ENCODE results near the gene HID1.

The HID1 gene

DNA sequence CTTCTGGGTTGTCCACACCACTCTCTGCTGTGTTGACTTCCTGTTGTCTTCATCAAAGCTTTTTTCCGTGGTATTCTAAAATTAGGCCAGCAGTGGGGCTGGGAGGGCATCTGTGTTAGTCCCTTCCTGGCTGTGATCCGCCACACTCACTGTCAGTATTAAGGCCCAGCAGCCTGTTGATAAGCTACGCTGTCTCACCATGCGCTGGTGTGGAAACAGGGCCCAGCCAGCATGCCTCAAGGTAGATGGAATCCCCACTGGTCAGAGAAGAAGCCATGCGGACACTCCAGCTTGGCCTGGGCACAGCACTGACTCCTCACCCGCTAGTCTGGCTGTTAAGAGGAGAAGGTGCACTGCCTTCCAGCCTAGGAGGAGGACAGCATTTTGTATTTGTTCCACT, 26.2 kb upstream of the HID1 start:
- ATAC-seq, result no peak
- TF ChIP-seq OSR1 (CRISPR knock-in tag; IDR thresholded peaks at IDR 0.05) (no peak), SNAI2 (CRISPR knock-in tag; IDR thresholded peaks at IDR 0.05) (no peak), ZFP30 (CRISPR knock-in tag; IDR thresholded peaks at IDR 0.05) (no peak), TCF4 (CRISPR knock-in tag; IDR thresholded peaks at IDR 0.05; ENCODE audit: borderline replicate concordance) (no peak), ESRRG (CRISPR knock-in tag; IDR thresholded peaks at IDR 0.05) (no peak), ZFP3 (CRISPR knock-in tag; IDR thresholded peaks at IDR 0.05) (no peak), ZNF70 (CRISPR knock-in tag; IDR thresholded peaks at IDR 0.05) (no peak), GLIS3 (CRISPR knock-in tag; IDR thresholded peaks at IDR 0.05) (no peak), ISL1 (CRISPR knock-in tag; IDR thresholded peaks at IDR 0.05) (no peak), ARNTL (CRISPR knock-in tag; IDR thresholded peaks at IDR 0.05; ENCODE audit: borderline replicate concordance, low read depth) (no peak), ZC3H10 (CRISPR knock-in tag; IDR thresholded peaks at IDR 0.05) (no peak), ZNF8 (CRISPR knock-in tag; IDR thresholded peaks at IDR 0.05) (no peak)
- TF ChIP-seq, protein P1, sequence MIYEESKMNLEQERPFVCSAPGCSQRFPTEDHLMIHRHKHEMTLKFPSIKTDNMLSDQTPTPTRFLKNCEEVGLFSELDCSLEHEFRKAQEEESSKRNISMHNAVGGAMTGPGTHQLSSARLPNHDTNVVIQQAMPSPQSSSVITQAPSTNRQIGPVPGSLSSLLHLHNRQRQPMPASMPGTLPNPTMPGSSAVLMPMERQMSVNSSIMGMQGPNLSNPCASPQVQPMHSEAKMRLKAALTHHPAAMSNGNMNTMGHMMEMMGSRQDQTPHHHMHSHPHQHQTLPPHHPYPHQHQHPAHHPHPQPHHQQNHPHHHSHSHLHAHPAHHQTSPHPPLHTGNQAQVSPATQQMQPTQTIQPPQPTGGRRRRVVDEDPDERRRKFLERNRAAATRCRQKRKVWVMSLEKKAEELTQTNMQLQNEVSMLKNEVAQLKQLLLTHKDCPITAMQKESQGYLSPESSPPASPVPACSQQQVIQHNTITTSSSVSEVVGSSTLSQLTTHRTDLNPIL (CRISPR knock-in tag; IDR thresholded peaks at IDR 0.05; ENCODE audit: low read depth), result no peak
- TF ChIP-seq, protein P2, sequence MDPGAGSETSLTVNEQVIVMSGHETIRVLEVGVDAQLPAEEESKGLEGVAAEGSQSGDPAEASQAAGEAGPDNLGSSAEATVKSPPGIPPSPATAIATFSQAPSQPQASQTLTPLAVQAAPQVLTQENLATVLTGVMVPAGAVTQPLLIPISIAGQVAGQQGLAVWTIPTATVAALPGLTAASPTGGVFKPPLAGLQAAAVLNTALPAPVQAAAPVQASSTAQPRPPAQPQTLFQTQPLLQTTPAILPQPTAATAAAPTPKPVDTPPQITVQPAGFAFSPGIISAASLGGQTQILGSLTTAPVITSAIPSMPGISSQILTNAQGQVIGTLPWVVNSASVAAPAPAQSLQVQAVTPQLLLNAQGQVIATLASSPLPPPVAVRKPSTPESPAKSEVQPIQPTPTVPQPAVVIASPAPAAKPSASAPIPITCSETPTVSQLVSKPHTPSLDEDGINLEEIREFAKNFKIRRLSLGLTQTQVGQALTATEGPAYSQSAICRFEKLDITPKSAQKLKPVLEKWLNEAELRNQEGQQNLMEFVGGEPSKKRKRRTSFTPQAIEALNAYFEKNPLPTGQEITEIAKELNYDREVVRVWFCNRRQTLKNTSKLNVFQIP (CRISPR knock-in tag; IDR thresholded peaks at IDR 0.05; ENCODE audit: borderline replicate concordance, low read depth), result no peak

DNA sequence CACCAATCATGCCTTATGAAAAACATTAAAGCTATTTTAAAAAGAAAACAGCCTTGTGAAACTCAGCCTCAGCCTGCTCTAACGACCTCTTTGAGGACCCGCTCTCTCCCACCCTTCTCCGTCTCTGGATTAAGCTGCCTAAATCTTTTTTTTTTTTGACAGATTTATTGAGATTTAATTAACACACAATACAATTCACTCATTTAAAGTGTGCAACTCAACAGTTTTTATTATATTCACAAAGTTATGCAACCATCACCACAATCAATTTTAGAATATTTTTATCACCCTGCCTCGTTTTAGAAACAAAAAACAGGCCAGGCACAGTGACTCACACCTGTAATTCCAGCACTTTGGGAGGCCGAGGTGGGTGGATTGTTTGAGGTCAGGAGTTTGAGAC, 23.3 kb upstream of the HID1 start:
- TF ChIP-seq ARNTL (CRISPR knock-in tag; IDR thresholded peaks at IDR 0.05; ENCODE audit: borderline replicate concordance, low read depth), result no peak
- TF ChIP-seq ZC3H10 (CRISPR knock-in tag; IDR thresholded peaks at IDR 0.05), result no peak
- no peak for TF ChIP-seq PATZ1 (CRISPR knock-in tag; IDR thresholded peaks at IDR 0.05; ENCODE audit: borderline replicate concordance)
- no peak for TF ChIP-seq ZNF8 (CRISPR knock-in tag; IDR thresholded peaks at IDR 0.05)
- TF ChIP-seq RARB (CRISPR knock-in tag; IDR thresholded peaks at IDR 0.05), result no peak
- TF ChIP-seq, protein P1 (CRISPR knock-in tag; IDR thresholded peaks at IDR 0.05; ENCODE audit: low read depth), result no peak
- ATAC-seq, result no peak

DNA sequence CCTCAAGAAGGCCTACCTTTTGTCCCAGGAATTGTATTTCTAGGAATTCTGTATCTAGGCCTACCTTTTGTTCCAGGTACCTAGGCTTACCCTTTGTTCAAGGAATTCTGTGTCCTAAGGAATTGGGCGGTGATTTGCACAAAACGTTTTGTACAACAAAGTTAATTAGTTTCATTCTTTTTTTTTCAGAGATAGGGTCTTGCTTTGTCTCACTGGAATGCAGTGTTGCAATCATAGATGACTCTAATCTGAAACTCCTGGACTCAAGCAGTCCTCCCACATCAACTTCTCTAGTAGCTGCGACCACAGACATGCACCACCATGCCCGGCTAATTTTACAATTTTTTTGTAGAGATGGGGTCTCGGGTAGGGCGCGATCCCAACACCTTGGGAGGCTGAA, 21.9 kb upstream of the HID1 start:
- no peak for ATAC-seq
- TF ChIP-seq, protein P2 (CRISPR knock-in tag; IDR thresholded peaks at IDR 0.05; ENCODE audit: borderline replicate concordance, low read depth), result no peak
- TF ChIP-seq ISL1 (CRISPR knock-in tag; IDR thresholded peaks at IDR 0.05) (no peak), ZFP30 (CRISPR knock-in tag; IDR thresholded peaks at IDR 0.05) (no peak), ZNF8 (CRISPR knock-in tag; IDR thresholded peaks at IDR 0.05) (no peak), ZC3H10 (CRISPR knock-in tag; IDR thresholded peaks at IDR 0.05) (no peak), CSDC2 (CRISPR knock-in tag; IDR thresholded peaks at IDR 0.05) (no peak), TOX (CRISPR knock-in tag; IDR thresholded peaks at IDR 0.05; ENCODE audit: borderline replicate concordance) (no peak), ZFP3 (CRISPR knock-in tag; IDR thresholded peaks at IDR 0.05) (no peak), RARB (CRISPR knock-in tag; IDR thresholded peaks at IDR 0.05) (no peak)
- TF ChIP-seq, protein P1 (CRISPR knock-in tag; IDR thresholded peaks at IDR 0.05; ENCODE audit: low read depth), result no peak

DNA sequence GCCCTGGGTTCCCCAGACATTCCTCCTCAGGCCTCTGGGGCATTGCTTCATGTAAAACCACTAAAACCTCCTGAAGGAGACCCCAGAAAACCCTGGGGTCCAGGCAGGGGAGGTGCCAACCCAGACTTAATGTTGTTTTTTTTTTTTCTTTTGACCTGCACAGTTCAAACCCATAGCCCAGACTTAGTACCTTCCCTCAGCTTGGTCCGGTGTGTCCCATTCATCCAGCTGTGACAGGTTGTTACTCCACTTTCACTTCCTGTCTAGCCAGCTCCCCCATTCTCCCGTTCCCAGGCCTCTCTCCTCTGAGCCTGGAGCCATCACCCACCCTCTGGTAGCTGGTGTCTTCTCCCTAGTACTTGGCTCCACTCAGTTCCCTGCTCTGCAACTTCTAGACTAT, 19.7 kb upstream of the HID1 start:
- no peak for ATAC-seq
- TF ChIP-seq ARNTL (CRISPR knock-in tag; IDR thresholded peaks at IDR 0.05; ENCODE audit: borderline replicate concordance, low read depth), result no peak
- TF ChIP-seq OSR1 (CRISPR knock-in tag; IDR thresholded peaks at IDR 0.05), result no peak
- TF ChIP-seq BACH2 (CRISPR knock-in tag; IDR thresholded peaks at IDR 0.05; ENCODE audit: borderline replicate concordance), result no peak
- no peak for TF ChIP-seq ISL1 (CRISPR knock-in tag; IDR thresholded peaks at IDR 0.05)
- TF ChIP-seq, protein P1 (CRISPR knock-in tag; IDR thresholded peaks at IDR 0.05; ENCODE audit: low read depth), result no peak
- TF ChIP-seq ZNF8 (CRISPR knock-in tag; IDR thresholded peaks at IDR 0.05), result no peak
- no peak for TF ChIP-seq ESRRG (CRISPR knock-in tag; IDR thresholded peaks at IDR 0.05)
- no peak for TF ChIP-seq PPARA (CRISPR knock-in tag; IDR thresholded peaks at IDR 0.05; ENCODE audit: borderline replicate concordance)
- no peak for TF ChIP-seq ZNF70 (CRISPR knock-in tag; IDR thresholded peaks at IDR 0.05)
- TF ChIP-seq ZFP30 (CRISPR knock-in tag; IDR thresholded peaks at IDR 0.05), result no peak
- TF ChIP-seq ZFP3 (CRISPR knock-in tag; IDR thresholded peaks at IDR 0.05), result no peak
- TF ChIP-seq TOX (CRISPR knock-in tag; IDR thresholded peaks at IDR 0.05; ENCODE audit: borderline replicate concordance), result no peak
- TF ChIP-seq, protein P3, sequence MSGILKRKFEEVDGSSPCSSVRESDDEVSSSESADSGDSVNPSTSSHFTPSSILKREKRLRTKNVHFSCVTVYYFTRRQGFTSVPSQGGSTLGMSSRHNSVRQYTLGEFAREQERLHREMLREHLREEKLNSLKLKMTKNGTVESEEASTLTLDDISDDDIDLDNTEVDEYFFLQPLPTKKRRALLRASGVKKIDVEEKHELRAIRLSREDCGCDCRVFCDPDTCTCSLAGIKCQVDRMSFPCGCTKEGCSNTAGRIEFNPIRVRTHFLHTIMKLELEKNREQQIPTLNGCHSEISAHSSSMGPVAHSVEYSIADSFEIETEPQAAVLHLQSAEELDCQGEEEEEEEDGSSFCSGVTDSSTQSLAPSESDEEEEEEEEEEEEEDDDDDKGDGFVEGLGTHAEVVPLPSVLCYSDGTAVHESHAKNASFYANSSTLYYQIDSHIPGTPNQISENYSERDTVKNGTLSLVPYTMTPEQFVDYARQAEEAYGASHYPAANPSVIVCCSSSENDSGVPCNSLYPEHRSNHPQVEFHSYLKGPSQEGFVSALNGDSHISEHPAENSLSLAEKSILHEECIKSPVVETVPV (CRISPR knock-in tag; IDR thresholded peaks at IDR 0.05), result no peak

Measured in SK-N-SH treated with all-trans-retinoic acid at 6 μM for 48 hours (cell line).